HepG2 (cell line): ENCODE data around the gene TSPAN31. TPM values are rescaled to one million over a fixed set of nuclear protein-coding genes. Genes with fewer than 3 reads are reported as not detected.
A peak's percentile ranks its signal among the peaks of the same experiment; 100 is the strongest.

Experiments
- ADNP ChIP-seq: sonication (generic); formaldehyde crosslinking; IDR thresholded peaks from 2 replicates; pipeline ENCODE4 v1.4.0; 2020; ENCODE audit warnings: missing genetic modification reagents
- ATF7-NPFF ChIP-seq: sonication (generic); formaldehyde crosslinking; IDR thresholded peaks from 2 replicates; pipeline ENCODE4 v1.8.1; 2023; ENCODE audit warnings: mild to moderate bottlenecking, low read depth, missing genetic modification reagents, moderate library complexity
- GTF3A ChIP-seq: sonication (generic); formaldehyde crosslinking; conservative IDR thresholded peaks from 2 replicates; pipeline ENCODE4 v1.4.0; 2020; ENCODE audit warnings: mild to moderate bottlenecking, missing genetic modification reagents
- NFKB2 ChIP-seq: sonication (generic); formaldehyde crosslinking; IDR thresholded peaks from 2 replicates; pipeline ENCODE4 v1.4.0; 2020; ENCODE audit warnings: missing genetic modification reagents, borderline replicate concordance
- STAG1 ChIP-seq: sonication (generic); formaldehyde crosslinking; IDR thresholded peaks from 2 replicates; pipeline ENCODE4 v1.4.0; 2020; ENCODE audit warnings: missing genetic modification reagents
- ZFAT ChIP-seq: sonication (generic); formaldehyde crosslinking; conservative IDR thresholded peaks from 2 replicates; pipeline ENCODE4 v1.8.1; 2023; ENCODE audit warnings: missing genetic modification reagents, inconsistent platforms
- ZFX ChIP-seq: sonication (generic); formaldehyde crosslinking; IDR thresholded peaks from 2 replicates; pipeline ENCODE4 v1.4.0; 2020; ENCODE audit warnings: mild to moderate bottlenecking, low read depth, missing genetic modification reagents, moderate library complexity
- ZKSCAN1 ChIP-seq: fragments of 150-350 bp; IDR thresholded peaks from 2 replicates; pipeline ENCODE4 v1.6.1; 2014; ENCODE audit warnings: low read length
- ZKSCAN8 ChIP-seq: IDR thresholded peaks from 2 replicates; pipeline ENCODE4 v1.6.1; 2016; ENCODE audit warnings: borderline replicate concordance, missing genetic modification reagents, missing compliant biosample characterization
- ZNF383 ChIP-seq: sonication (generic); formaldehyde crosslinking; IDR thresholded peaks from 2 replicates; pipeline ENCODE4 v1.4.0; 2020; ENCODE audit warnings: missing genetic modification reagents, mild to moderate bottlenecking, borderline replicate concordance
- ZNF572 ChIP-seq: sonication (generic); formaldehyde crosslinking; IDR thresholded peaks from 2 replicates; pipeline ENCODE4 v1.5.1; 2020; ENCODE audit warnings: mild to moderate bottlenecking, missing genetic modification reagents
- ZNF724P ChIP-seq: sonication (generic); formaldehyde crosslinking; IDR thresholded peaks from 2 replicates; pipeline ENCODE4 v1.8.0; 2022; ENCODE audit warnings: missing genetic modification reagents, borderline replicate concordance
- ZNF83 ChIP-seq: sonication (generic); formaldehyde crosslinking; IDR thresholded peaks from 2 replicates; pipeline ENCODE4 v1.4.0; 2020; ENCODE audit warnings: missing genetic modification reagents, mild to moderate bottlenecking, borderline replicate concordance
- polyA plus RNA-seq, 8 experiments: library from polyadenylated mRNA; depleted of rRNA in 3 of 8; stranded (reverse) in 7 of 8; unstranded in 1 of 8; fragments of >200 nt; fragmentation: Illumina TruSeq in 4 of 8; extraction: Trizol in 4 of 8; gene quantifications; 2 replicates each; pipeline versions ENCODE4 v1.2.1 to v1.2.3, GENCODE V29; 2011 to 2016; ENCODE audit warnings: low read depth in 4 of 8, missing spikeins in 1 of 8, mixed read lengths in 1 of 8; ENCODE audit not compliant: insufficient read depth in 1 of 8
- total RNA-seq, 5 experiments: library from RNA; depleted of rRNA; stranded (reverse); fragments of >200 nt; fragmentation: Illumina TruSeq; extraction: Trizol; gene quantifications; 2 replicates each; pipeline ENCODE4 v1.2.3, GENCODE V29; 2016; ENCODE audit warnings: low read depth in 1 of 5
- TF ChIP-seq, protein P1 (sequence below): sonication (generic); formaldehyde crosslinking; IDR thresholded peaks from 2 replicates; pipeline ENCODE4 v1.4.0; 2020; ENCODE audit warnings: missing genetic modification reagents, borderline replicate concordance
- TF ChIP-seq, protein P2 (sequence below): sonication (generic); formaldehyde crosslinking; IDR thresholded peaks from 2 replicates; pipeline ENCODE4 v1.9.0; 2022; ENCODE audit warnings: low read depth, missing genetic modification reagents
- TF ChIP-seq, protein P3 (sequence below): sonication (generic); formaldehyde crosslinking; IDR thresholded peaks from 2 replicates; pipeline ENCODE4 v1.5.0; 2020; ENCODE audit warnings: missing genetic modification reagents, mild to moderate bottlenecking, borderline replicate concordance
- TF ChIP-seq, protein P4 (sequence below): IDR thresholded peaks from 2 replicates; pipeline ENCODE4 v1.6.1; 2018; ENCODE audit warnings: missing genetic modification reagents, mild to moderate bottlenecking, missing compliant biosample characterization
- TF ChIP-seq, protein P5 (sequence below): sonication (generic); formaldehyde crosslinking; IDR thresholded peaks from 2 replicates; pipeline ENCODE4 v1.4.0; 2020; ENCODE audit warnings: missing genetic modification reagents, borderline replicate concordance

TSPAN31 gene
- total and polyA plus RNA-seq, 2 of the 13 experiments (the other 11 are each of a cell fraction or from before 2014, with no cell fraction given), result 10.4 to 24.6 TPM

DNA sequence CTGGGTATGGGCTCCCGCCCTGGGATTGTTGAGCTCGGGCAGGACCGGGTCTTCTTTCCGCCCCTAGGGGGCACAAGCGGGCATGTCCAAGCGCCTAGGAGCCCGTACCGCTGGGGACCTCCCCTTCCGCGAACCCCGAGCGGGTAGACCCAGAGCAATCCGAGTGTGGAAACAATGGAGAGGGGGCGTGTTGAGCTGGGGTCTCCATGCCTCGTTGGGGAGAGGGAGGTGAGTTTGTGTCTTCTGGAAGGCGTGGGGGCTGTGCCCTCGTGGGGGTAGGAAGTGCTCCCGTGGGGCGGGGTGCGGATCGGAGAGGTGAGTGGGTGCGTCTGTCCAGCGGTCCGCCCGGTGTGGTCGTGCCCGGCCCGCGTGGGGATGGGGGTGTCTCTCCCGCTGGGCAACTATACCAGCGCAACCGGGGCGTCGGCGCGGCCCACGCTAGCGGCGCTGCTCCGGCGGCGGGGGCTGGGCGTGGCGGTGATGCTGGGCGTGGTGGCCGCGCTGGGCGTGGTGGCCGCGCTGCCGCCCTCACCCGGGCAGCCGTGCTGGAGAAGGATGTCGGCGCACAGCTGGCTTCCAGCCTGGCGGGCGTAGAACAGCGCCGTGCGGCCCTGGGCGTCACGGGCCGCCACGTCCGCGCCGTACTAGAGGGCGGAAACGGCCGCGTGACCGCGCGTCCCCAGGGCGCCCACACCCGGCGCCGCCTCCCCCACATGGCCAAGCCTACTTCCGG lies 18.5 kb upstream of the TSPAN31 start (continued):
- TF ChIP-seq GTF3A (0 out of 2 replicates have a peak, but pooled peaks have one; percentile 57), STAG1 (CRISPR knock-in tag) (peak; percentile 59), ATF7-NPFF (no peak), ZNF83 (CRISPR knock-in tag) (no peak), ZKSCAN8 (CRISPR knock-in tag) (no peak), ADNP (CRISPR knock-in tag) (no peak), ZKSCAN1 (no peak), ZNF724P (CRISPR knock-in tag) (0 out of 2 replicates have a peak, but pooled peaks have one; percentile 39), ZFAT (CRISPR knock-in tag) (no peak), ZFX (CRISPR knock-in tag) (peak; percentile 36; the same call in 1 of the 2 replicates), ZNF383 (CRISPR knock-in tag) (no peak), ZNF572 (CRISPR knock-in tag) (peak; percentile 76; the same call in 1 of the 2 replicates), NFKB2 (peak; percentile 58; the same call in 1 of the 2 replicates)
- TF ChIP-seq, protein P1, sequence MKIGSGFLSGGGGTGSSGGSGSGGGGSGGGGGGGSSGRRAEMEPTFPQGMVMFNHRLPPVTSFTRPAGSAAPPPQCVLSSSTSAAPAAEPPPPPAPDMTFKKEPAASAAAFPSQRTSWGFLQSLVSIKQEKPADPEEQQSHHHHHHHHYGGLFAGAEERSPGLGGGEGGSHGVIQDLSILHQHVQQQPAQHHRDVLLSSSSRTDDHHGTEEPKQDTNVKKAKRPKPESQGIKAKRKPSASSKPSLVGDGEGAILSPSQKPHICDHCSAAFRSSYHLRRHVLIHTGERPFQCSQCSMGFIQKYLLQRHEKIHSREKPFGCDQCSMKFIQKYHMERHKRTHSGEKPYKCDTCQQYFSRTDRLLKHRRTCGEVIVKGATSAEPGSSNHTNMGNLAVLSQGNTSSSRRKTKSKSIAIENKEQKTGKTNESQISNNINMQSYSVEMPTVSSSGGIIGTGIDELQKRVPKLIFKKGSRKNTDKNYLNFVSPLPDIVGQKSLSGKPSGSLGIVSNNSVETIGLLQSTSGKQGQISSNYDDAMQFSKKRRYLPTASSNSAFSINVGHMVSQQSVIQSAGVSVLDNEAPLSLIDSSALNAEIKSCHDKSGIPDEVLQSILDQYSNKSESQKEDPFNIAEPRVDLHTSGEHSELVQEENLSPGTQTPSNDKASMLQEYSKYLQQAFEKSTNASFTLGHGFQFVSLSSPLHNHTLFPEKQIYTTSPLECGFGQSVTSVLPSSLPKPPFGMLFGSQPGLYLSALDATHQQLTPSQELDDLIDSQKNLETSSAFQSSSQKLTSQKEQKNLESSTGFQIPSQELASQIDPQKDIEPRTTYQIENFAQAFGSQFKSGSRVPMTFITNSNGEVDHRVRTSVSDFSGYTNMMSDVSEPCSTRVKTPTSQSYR, result no peak
- TF ChIP-seq, protein P2, sequence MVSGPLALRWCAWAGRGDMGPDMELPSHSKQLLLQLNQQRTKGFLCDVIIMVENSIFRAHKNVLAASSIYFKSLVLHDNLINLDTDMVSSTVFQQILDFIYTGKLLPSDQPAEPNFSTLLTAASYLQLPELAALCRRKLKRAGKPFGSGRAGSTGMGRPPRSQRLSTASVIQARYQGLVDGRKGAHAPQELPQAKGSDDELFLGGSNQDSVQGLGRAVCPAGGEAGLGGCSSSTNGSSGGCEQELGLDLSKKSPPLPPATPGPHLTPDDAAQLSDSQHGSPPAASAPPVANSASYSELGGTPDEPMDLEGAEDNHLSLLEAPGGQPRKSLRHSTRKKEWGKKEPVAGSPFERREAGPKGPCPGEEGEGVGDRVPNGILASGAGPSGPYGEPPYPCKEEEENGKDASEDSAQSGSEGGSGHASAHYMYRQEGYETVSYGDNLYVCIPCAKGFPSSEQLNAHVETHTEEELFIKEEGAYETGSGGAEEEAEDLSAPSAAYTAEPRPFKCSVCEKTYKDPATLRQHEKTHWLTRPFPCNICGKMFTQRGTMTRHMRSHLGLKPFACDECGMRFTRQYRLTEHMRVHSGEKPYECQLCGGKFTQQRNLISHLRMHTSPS (CRISPR knock-in tag), result no peak
- TF ChIP-seq, protein P3, sequence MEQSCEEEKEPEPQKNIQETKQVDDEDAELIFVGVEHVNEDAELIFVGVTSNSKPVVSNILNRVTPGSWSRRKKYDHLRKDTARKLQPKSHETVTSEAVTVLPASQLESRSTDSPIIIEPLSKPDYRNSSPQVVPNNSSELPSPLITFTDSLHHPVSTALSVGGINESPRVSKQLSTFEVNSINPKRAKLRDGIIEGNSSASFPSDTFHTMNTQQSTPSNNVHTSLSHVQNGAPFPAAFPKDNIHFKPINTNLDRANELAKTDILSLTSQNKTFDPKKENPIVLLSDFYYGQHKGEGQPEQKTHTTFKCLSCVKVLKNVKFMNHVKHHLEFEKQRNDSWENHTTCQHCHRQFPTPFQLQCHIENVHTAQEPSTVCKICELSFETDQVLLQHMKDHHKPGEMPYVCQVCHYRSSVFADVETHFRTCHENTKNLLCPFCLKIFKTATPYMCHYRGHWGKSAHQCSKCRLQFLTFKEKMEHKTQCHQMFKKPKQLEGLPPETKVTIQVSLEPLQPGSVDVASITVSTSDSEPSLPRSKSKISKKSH, result 0 out of 2 replicates have a peak, but pooled peaks have one; percentile 67
- TF ChIP-seq, protein P4, sequence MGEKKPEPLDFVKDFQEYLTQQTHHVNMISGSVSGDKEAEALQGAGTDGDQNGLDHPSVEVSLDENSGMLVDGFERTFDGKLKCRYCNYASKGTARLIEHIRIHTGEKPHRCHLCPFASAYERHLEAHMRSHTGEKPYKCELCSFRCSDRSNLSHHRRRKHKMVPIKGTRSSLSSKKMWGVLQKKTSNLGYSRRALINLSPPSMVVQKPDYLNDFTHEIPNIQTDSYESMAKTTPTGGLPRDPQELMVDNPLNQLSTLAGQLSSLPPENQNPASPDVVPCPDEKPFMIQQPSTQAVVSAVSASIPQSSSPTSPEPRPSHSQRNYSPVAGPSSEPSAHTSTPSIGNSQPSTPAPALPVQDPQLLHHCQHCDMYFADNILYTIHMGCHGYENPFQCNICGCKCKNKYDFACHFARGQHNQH (CRISPR knock-in tag), result peak; percentile 35; the same call in 1 of the 2 replicates
- TF ChIP-seq, protein P5, sequence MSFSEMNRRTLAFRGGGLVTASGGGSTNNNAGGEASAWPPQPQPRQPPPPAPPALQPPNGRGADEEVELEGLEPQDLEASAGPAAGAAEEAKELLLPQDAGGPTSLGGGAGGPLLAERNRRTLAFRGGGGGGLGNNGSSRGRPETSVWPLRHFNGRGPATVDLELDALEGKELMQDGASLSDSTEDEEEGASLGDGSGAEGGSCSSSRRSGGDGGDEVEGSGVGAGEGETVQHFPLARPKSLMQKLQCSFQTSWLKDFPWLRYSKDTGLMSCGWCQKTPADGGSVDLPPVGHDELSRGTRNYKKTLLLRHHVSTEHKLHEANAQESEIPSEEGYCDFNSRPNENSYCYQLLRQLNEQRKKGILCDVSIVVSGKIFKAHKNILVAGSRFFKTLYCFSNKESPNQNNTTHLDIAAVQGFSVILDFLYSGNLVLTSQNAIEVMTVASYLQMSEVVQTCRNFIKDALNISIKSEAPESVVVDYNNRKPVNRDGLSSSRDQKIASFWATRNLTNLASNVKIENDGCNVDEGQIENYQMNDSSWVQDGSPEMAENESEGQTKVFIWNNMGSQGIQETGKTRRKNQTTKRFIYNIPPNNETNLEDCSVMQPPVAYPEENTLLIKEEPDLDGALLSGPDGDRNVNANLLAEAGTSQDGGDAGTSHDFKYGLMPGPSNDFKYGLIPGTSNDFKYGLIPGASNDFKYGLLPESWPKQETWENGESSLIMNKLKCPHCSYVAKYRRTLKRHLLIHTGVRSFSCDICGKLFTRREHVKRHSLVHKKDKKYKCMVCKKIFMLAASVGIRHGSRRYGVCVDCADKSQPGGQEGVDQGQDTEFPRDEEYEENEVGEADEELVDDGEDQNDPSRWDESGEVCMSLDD (CRISPR knock-in tag), result peak; percentile 20; the same call in 1 of the 2 replicates
